Measurements from ENCODE around the gene NUP42.

DNA sequence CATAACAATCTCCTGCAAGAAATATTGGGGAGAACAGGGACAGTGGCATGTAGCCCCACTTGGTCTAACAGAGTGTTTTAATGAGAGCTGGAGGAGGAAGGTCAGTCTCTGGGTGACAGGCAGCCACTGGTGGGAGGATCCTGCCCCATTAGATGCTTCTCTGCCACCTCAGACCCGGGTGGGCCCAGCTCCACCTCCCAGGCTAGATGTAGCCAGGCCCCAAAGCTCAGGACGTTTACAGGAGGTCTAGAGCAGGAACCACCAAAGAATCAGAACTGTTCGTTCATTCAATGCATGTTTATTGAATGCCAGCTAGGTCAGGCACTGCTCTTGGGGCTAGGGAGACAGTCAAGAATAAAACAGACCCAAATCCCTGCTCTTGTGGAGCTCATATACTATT lies 36.3 kb downstream of the NUP42 start:
- TF ChIP-seq, protein P1, sequence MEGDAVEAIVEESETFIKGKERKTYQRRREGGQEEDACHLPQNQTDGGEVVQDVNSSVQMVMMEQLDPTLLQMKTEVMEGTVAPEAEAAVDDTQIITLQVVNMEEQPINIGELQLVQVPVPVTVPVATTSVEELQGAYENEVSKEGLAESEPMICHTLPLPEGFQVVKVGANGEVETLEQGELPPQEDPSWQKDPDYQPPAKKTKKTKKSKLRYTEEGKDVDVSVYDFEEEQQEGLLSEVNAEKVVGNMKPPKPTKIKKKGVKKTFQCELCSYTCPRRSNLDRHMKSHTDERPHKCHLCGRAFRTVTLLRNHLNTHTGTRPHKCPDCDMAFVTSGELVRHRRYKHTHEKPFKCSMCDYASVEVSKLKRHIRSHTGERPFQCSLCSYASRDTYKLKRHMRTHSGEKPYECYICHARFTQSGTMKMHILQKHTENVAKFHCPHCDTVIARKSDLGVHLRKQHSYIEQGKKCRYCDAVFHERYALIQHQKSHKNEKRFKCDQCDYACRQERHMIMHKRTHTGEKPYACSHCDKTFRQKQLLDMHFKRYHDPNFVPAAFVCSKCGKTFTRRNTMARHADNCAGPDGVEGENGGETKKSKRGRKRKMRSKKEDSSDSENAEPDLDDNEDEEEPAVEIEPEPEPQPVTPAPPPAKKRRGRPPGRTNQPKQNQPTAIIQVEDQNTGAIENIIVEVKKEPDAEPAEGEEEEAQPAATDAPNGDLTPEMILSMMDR (conservative IDR thresholded peaks at IDR 0.05; ENCODE audit: low read length), result no peak
- TF ChIP-seq EZH2phosphoT487 (IDR thresholded peaks at IDR 0.05; ENCODE audit: borderline replicate concordance), result no peak

Data from Loucy (cell line).